CD14-positive monocyte (primary cell): ENCODE measurements around the gene DGKB. TPM values are rescaled to one million over a fixed set of nuclear protein-coding genes. Genes with fewer than 3 reads are reported as not detected.

Experiments
- DNase-seq, 3 donors: peaks; one replicate each; pipeline ENCODE4 v3.0.0-alpha.2; 2011 to 2022
- H2AFZ ChIP-seq: 2 replicates; pipeline ENCODE4 v1.6.0; 2012; ENCODE audit warnings: mild to moderate bottlenecking, low read depth, low read length, inconsistent platforms; ENCODE audit not compliant: insufficient read depth, poor library complexity, severe bottlenecking
- H3K27ac ChIP-seq, 2 donors: 1 replicate in 1 of 2; 2 replicates in 1 of 2; pipeline ENCODE4 v1.5.1; 2012 to 2013; ENCODE audit warnings: low read length in 2 of 2, control low read depth in 1 of 2, inconsistent platforms in 1 of 2, low read depth in 1 of 2, mild to moderate bottlenecking in 1 of 2
- H3K27me3 ChIP-seq, 2 donors: one replicate each; pipeline versions ENCODE4 v1.6.0 to v1.6.1; 2011 to 2013; ENCODE audit warnings: low read length in 2 of 2; ENCODE audit not compliant: control insufficient read depth in 2 of 2, insufficient read depth in 2 of 2
- H3K36me3 ChIP-seq, 2 donors: replicated peaks in 1 of 2; 1 replicate in 1 of 2; 2 replicates in 1 of 2; pipeline versions ENCODE4 v1.5.1 to v1.6.1; 2012 to 2013; ENCODE audit warnings: low read length in 2 of 2, control low read depth in 1 of 2, inconsistent platforms in 1 of 2, mild to moderate bottlenecking in 1 of 2; ENCODE audit not compliant: insufficient read depth in 2 of 2, control insufficient read depth in 1 of 2
- H3K4me1 ChIP-seq, 2 donors: 1 replicate in 1 of 2; 2 replicates in 1 of 2; pipeline versions ENCODE4 v1.5.1 to v1.6.1; 2012 to 2013; ENCODE audit warnings: low read length in 2 of 2, control low read depth in 1 of 2, inconsistent platforms in 1 of 2, mild to moderate bottlenecking in 1 of 2, moderate library complexity in 1 of 2; ENCODE audit not compliant: insufficient read depth in 2 of 2, control insufficient read depth in 1 of 2
- H3K4me2 ChIP-seq: replicated peaks from 2 replicates; pipeline ENCODE3; 2012; ENCODE audit warnings: low read length, moderate library complexity, mild to moderate bottlenecking; ENCODE audit not compliant: poor library complexity, severe bottlenecking; ENCODE audit errors: extremely low read depth
- H3K4me3 ChIP-seq, 3 experiments: fragments of 200-600 bp in 1 of 3; sonication (generic) in 1 of 3; replicated peaks in 1 of 3; 1 replicate in 2 of 3; 2 replicates in 1 of 3; pipeline ENCODE4 v1.5.1; 2011 to 2013; ENCODE audit warnings: low read length in 3 of 3, mild to moderate bottlenecking in 3 of 3, control low read depth in 2 of 3, low read depth in 2 of 3, inconsistent platforms in 1 of 3, moderate library complexity in 1 of 3
- H3K79me2 ChIP-seq: 2 replicates; pipeline ENCODE4 v1.6.0; 2012; ENCODE audit warnings: mild to moderate bottlenecking, control low read depth, inconsistent platforms, low read length, moderate library complexity; ENCODE audit not compliant: insufficient read depth
- H3K9ac ChIP-seq: 2 replicates; pipeline ENCODE4 v1.6.0; 2017; ENCODE audit warnings: low read length, mild to moderate bottlenecking; ENCODE audit not compliant: insufficient read depth, poor library complexity, severe bottlenecking
- H3K9me3 ChIP-seq, 2 donors: replicated peaks in 1 of 2; 1 replicate in 1 of 2; 2 replicates in 1 of 2; pipeline versions ENCODE4 v1.5.1 to v1.6.1; 2012 to 2013; ENCODE audit warnings: low read length in 2 of 2, control low read depth in 1 of 2; ENCODE audit not compliant: control insufficient read depth in 1 of 2, insufficient read depth in 1 of 2
- H4K20me1 ChIP-seq: 2 replicates; pipeline ENCODE4 v1.6.0; 2012; ENCODE audit warnings: mild to moderate bottlenecking, low read length, control low read depth, moderate library complexity; ENCODE audit not compliant: insufficient read depth
- H3K27ac Mint-ChIP-seq, 7 donors: one replicate each; pipeline ENCODE4 v1.8.0; 2020; ENCODE audit warnings: mild to moderate bottlenecking in 7 of 7, mixed read lengths in 7 of 7, moderate library complexity in 6 of 7, inconsistent platforms in 2 of 7
- H3K27me3 Mint-ChIP-seq, 3 donors: one replicate each; pipeline ENCODE4 v1.8.0; 2021 to 2022; ENCODE audit warnings: low read depth in 3 of 3, mild to moderate bottlenecking in 3 of 3, mixed read lengths in 3 of 3, moderate library complexity in 3 of 3, inconsistent platforms in 1 of 3
- H3K36me3 Mint-ChIP-seq, 2 donors: one replicate each; pipeline ENCODE4 v1.8.0; 2020; ENCODE audit warnings: mixed read lengths in 2 of 2, inconsistent platforms in 1 of 2, mild to moderate bottlenecking in 1 of 2
- H3K4me1 Mint-ChIP-seq: one replicate; pipeline ENCODE4 v1.8.0; 2020; ENCODE audit warnings: mild to moderate bottlenecking, mixed read lengths
- H3K4me3 Mint-ChIP-seq, 2 donors: one replicate each; pipeline ENCODE4 v1.8.0; 2020; ENCODE audit warnings: mild to moderate bottlenecking in 2 of 2, mixed read lengths in 2 of 2, moderate library complexity in 1 of 2
- H3K9me3 Mint-ChIP-seq, 7 donors: one replicate each; pipeline ENCODE4 v1.8.0; 2020 to 2022; ENCODE audit warnings: mixed read lengths in 7 of 7, mild to moderate bottlenecking in 6 of 7, moderate library complexity in 6 of 7, inconsistent platforms in 2 of 7
- CTCF ChIP-seq: fragments of 200-600 bp; IDR thresholded peaks from one replicate; pipeline ENCODE4 v1.8.0; 2022; ENCODE audit warnings: antibody characterized with exemption, mild to moderate bottlenecking
- WGBS: methylation state at CpG from one replicate; pipeline ENCODE4 v1.1.5; 2013; ENCODE audit warnings: missing lambda C conversion rate; ENCODE audit not compliant: insufficient coverage; 5-methylcytosine and 5-hydroxymethylcytosine counted together
- intact Hi-C, 2 donors: fragments of 100-400 bp; cut with micrococcal nuclease; formaldehyde crosslinking; loops; one replicate each; pipeline versions ENCODE4 v1.15.0 to v1.15.1; 2023
- polyA plus RNA-seq, 3 donors: library from polyadenylated mRNA; depleted of rRNA in 1 of 3; unstranded in 2 of 3; stranded (reverse) in 1 of 3; fragments of 300-500 nt in 2 of 3; fragments of >200 nt in 1 of 3; fragmentation: Illumina TruSeq in 2 of 3; gene quantifications; 1 replicate in 2 of 3; 2 replicates in 1 of 3; pipeline ENCODE4 v1.2.3, GENCODE V29; 2012 to 2021

DGKB gene
- polyA plus RNA-seq, 3 donors = not detected

GRCh38 chr7:14828053-14828452 lies 74.5 kb downstream of the DGKB start:
- H3K27ac Mint-ChIP-seq = no peak overlapping the region

GRCh38 chr7:14826426-14826825 lies 76.1 kb downstream of the DGKB start:
- no CpG with 5 or more reads among the region's 1 CpG for WGBS
- Histone ChIP-seq H3K4me1 (no peaks in the 10 kb centered on the region), H3K4me2 (no peak overlapping the region), H2AFZ (no peak overlapping the region), H3K27ac (no peak overlapping the region), H3K36me3 (no peaks in the 10 kb centered on the region), H3K4me3 (no peak overlapping the region), H3K9me3 (no peaks in the 10 kb centered on the region), H3K79me2 (no peaks in the 10 kb centered on the region), H3K9ac (no peak overlapping the region), H4K20me1 (no peaks in the 10 kb centered on the region), H3K27me3 (no peaks in the 10 kb centered on the region)
- intact Hi-C loops = no loop called here
- Mint-ChIP-seq H3K27ac (no peak overlapping the region), H3K4me3 (no peak overlapping the region), H3K4me1 (no peaks in the 10 kb centered on the region), H3K9me3 (peaks cover 0 to 14% (median 3%) of the 10 kb centered on the region in 7 donors), H3K36me3 (no peaks in the 10 kb centered on the region), H3K27me3 (no peaks in the 10 kb centered on the region)
- DNase-seq = no peak
- no peak for TF ChIP-seq CTCF

More at GRCh38 chr7:14828053-14828452, 74.5 kb downstream of the DGKB start:
- no peaks in the 10 kb centered on the region for H3K79me2 ChIP-seq
- H3K4me1 Mint-ChIP-seq = no peaks in the 10 kb centered on the region
- no peak for TF ChIP-seq CTCF
- H4K20me1 ChIP-seq = no peaks in the 10 kb centered on the region
- H3K9me3 ChIP-seq = no peaks in the 10 kb centered on the region
- no peak overlapping the region for H3K4me2 ChIP-seq
- no peak overlapping the region for H3K27ac ChIP-seq
- H2AFZ ChIP-seq = no peak overlapping the region
- no peak overlapping the region for H3K4me3 ChIP-seq
- H3K4me3 Mint-ChIP-seq = no peak overlapping the region
- no peaks in the 10 kb centered on the region for H3K4me1 ChIP-seq
- WGBS = no CpG with 5 or more reads among the region's 2 CpGs
- no peak overlapping the region for H3K9ac ChIP-seq
- no peaks in the 10 kb centered on the region for H3K27me3 ChIP-seq
- H3K36me3 Mint-ChIP-seq = no peaks in the 10 kb centered on the region
- intact Hi-C loops = no loop called here
- no peaks in the 10 kb centered on the region for H3K36me3 ChIP-seq
- no peaks in the 10 kb centered on the region for H3K27me3 Mint-ChIP-seq
- DNase-seq = no peak
- H3K9me3 Mint-ChIP-seq = peaks cover 0 to 14% (median 3%) of the 10 kb centered on the region in 7 donors
